GM08714 (cell line): ENCODE results near the gene RNF111.

Source experiments
- H3K4me3 ChIP-seq: fragments of 200-500 bp; sonication (Bioruptor generic); 2 replicates; pipeline ENCODE4 v1.5.1; 2014; ENCODE audit warnings: mild to moderate bottlenecking, low read length, inconsistent platforms
- ZNF274 ChIP-seq: IDR thresholded peaks from 2 replicates; pipeline ENCODE4 v1.6.1; 2012; ENCODE audit warnings: mild to moderate bottlenecking, low read depth, low read length

The RNF111 gene

GRCh38 chr15:59060348-59060747 lies 72.9 kb downstream of the RNF111 start:
- no peak overlapping the region for H3K4me3 ChIP-seq
- TF ChIP-seq ZNF274, result no peak

- TF ChIP-seq ZNF274, result no peak
Measured at GRCh38 chr15:59063042-59063441, 75.6 kb downstream of the RNF111 start.

GRCh38 chr15:59069430-59069829 lies 82.0 kb downstream of the RNF111 start:
- no peak for TF ChIP-seq ZNF274
- H3K4me3 ChIP-seq, result no peak overlapping the region

More at GRCh38 chr15:59063042-59063441, 75.6 kb downstream of the RNF111 start:
- H3K4me3 ChIP-seq, result no peak overlapping the region

DNA sequence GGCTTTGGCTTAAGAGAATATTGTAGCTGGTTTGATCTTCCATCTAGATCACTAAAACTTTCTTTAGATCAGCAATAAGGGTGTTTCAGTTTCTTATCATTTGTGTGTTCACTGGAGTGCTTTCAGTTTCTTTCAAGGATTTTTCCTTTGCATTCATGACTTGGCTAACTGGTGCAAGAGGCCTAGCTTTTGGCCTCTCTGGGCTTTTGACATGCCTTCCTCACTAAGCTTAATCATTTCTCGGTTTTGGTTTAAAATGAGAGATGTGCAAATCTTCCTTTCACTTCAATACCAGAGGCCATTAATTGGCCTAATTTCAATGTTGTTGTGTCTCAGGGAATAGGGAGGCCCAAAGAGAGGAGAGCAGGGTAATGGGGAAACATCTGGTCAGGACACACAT lies 87.1 kb downstream of the RNF111 start:
- no peak for TF ChIP-seq ZNF274
- H3K4me3 ChIP-seq, result no peak overlapping the region

DNA sequence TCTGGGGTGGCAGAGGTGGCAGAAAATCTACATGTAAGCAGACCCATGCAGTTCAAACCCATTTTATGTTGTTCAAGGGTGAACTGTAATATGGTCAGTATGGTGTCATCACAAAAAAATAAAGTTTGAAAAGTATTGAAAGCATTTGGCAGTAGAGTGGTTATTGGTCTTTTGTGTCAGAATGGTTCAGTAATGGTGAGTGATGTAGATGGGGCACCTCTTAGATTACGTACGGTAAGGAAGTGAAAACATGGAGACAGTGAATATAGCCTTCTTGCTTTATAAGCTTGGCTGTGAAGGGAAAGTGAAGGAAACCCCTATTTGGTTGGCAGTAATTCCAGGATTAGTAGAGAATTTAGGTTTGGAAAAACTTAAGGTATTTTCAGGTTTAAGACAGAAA lies 100.3 kb downstream of the RNF111 start:
- H3K4me3 ChIP-seq, result no peak overlapping the region
- no peak for TF ChIP-seq ZNF274

GRCh38 chr15:59094077-59094476 lies 106.6 kb downstream of the RNF111 start:
- H3K4me3 ChIP-seq, result no peak overlapping the region

DNA sequence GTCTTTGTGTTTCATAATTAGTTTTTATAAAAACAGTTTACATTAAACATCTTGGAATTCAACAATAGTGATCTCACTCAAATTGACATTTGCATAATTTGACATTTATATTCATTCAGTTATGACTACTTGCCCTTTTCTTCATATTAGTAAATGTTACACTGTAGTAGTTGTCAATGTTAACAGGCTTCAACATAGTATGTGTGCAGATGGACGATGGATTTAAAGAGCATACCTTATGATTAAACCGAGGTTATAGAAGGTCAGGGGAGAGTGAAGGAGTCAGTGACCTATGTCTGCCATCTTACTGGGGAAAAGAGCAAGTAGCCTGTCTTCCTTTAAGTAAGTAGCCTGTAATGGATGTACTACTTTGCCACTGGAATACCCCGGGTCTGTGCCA lies 109.0 kb downstream of the RNF111 start:
- no peak overlapping the region for H3K4me3 ChIP-seq
- no peak for TF ChIP-seq ZNF274

More at GRCh38 chr15:59094077-59094476, 106.6 kb downstream of the RNF111 start:
- no peak for TF ChIP-seq ZNF274

DNA sequence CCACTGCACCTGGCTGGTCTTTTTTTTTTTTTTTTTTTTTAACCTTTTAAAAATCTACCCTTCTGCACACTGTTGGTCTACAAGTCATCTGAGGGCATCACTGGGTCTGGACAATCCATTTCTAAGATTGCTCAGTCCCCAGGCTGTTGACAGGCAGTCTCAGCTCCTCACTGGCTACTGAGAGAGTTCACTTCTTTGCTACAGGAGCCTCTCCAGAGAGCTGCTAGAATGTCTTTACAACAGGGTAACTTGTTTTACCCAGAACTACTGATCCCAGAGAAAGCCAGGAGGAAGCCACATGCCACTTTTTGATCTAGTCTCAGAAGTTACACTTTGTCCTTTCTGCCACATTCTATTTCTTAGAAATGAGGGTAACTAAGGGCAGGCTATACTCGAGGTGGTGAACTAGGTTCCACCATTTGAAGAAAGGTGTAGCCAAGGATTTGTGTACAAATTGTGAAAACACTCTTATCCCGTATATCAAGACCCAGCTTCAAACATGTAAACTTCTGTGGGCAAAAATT lies 111.8 kb downstream of the RNF111 start:
- no peak overlapping the region for H3K4me3 ChIP-seq
- TF ChIP-seq ZNF274, result no peak

GRCh38 chr15:59104602-59104911 lies 117.1 kb downstream of the RNF111 start:
- peak overlapping the region; percentile 98 for H3K4me3 ChIP-seq
- no peak for TF ChIP-seq ZNF274

GRCh38 chr15:59104912-59105732 lies 117.7 kb downstream of the RNF111 start, which contains the start of gene CCNB2:
Gene CCNB2 (plus strand): TSS chr15:59105146. CDS start chr15:59105269, 123 bp downstream.
- no peak for TF ChIP-seq ZNF274
- H3K4me3 ChIP-seq, result peak within 1 kb of the TSS; percentile 98

DNA sequence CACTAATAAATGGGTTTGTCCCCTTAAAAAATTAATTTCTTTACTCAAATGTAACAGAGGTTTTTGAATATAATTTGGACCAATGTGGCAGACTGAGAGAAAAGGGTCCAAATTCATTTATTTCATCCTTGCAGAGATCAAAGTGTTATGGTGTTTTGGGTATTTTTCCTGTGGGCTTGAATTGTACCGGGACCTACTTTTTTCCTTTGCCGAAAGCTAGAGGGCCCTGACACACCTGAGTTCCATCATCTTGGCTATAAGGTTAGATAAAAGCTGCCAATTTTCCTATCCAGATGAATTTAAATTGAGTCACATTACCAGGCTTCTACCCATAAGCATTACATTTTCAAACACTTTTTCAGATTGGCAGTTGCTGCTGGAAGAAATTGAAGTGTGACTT lies 118.4 kb downstream of the RNF111 start:
- no peak for TF ChIP-seq ZNF274
- H3K4me3 ChIP-seq, result peak overlapping the region; percentile 98

DNA sequence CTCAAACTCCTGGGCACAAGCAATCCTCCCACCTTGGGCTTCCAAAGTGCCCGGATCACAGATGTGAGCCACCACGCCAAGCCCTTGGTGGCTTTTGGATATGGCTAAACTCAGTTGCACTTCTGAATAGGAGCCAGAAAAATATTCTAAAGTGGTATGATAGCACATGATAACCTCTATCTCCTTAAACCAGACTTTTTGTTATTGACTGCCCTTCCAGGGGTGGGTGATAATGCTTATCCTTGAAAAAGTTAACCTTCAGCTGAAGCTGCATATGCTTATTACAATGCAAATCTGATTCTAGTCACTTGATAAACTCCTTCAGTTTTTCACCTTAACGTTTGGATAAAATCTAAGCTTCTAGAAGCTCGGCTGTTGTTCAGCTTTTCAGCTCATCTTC lies 123.8 kb downstream of the RNF111 start:
- H3K4me3 ChIP-seq, result no peak overlapping the region
- TF ChIP-seq ZNF274, result no peak

GRCh38 chr15:59115047-59115446 lies 127.6 kb downstream of the RNF111 start:
- no peak overlapping the region for H3K4me3 ChIP-seq
- no peak for TF ChIP-seq ZNF274

DNA sequence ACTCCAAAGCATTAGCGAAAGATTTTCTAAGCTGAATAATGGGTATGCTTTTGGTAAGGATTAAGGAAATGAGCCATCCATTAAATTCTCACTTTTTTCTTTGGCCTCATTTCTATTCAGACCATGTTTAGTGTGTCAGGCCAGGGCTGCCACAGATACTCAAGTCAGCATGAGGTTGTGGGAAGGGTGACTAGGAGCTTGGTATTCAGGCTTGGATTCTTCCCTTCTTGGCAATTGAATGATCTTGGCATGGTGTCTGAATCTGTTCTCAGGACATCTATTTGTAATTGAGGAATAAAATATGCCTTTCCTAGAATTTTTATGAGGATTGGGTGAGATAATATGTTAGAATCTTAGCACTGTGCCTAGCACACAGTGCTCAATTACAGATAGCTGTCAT lies 128.7 kb downstream of the RNF111 start:
- no peak for TF ChIP-seq ZNF274
- no peak overlapping the region for H3K4me3 ChIP-seq

- no peak for TF ChIP-seq ZNF274
- no peak overlapping the region for H3K4me3 ChIP-seq
Measured at GRCh38 chr15:59116771-59117170, 129.3 kb downstream of the RNF111 start.
